Ovary (tissue), 3 donors: Measurements from ENCODE around the gene FANCC.

Experiments used
- EP300 ChIP-seq: sonication (generic); formaldehyde crosslinking; IDR thresholded peaks from one replicate; pipeline ENCODE4 v1.6.1; 2017; ENCODE audit warnings: antibody characterized with exemption
- POLR2A ChIP-seq: fragments of 450-650 bp; IDR thresholded peaks from one replicate; pipeline ENCODE4 v1.6.1; 2017; ENCODE audit warnings: antibody characterized with exemption, mild to moderate bottlenecking, moderate library complexity
- TF ChIP-seq, protein P1 (sequence below), 3 donors: fragments of 450-650 bp in 2 of 3; fragments of 200-600 bp in 1 of 3; IDR thresholded peaks; one replicate each; pipeline versions ENCODE4 v1.5.1 to v1.8.0; 2016 to 2022; ENCODE audit warnings: antibody characterized with exemption in 3 of 3, mild to moderate bottlenecking in 1 of 3
- donor health status: DM: no; HTN: no; CAD: no.

DNA sequence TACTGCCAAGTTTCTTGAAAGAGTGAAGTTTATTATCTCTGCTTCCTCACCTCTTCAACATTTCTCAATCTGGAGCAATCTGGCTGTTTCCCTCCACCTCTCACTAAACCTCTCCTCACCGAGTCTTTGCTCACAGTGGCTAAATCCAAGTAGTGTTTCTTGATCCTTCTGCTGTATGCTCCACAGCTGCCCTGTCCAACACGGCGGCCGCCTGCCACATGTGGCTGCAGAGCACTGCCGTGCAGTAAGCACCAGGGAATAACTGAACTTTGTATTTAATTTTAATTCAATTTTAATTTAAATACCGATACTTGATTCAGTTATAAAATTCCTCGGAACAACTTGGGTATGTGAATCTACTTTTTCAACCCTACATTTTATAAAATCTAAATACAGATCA, 80.2 kb downstream of the FANCC start:
- TF ChIP-seq, protein P1, sequence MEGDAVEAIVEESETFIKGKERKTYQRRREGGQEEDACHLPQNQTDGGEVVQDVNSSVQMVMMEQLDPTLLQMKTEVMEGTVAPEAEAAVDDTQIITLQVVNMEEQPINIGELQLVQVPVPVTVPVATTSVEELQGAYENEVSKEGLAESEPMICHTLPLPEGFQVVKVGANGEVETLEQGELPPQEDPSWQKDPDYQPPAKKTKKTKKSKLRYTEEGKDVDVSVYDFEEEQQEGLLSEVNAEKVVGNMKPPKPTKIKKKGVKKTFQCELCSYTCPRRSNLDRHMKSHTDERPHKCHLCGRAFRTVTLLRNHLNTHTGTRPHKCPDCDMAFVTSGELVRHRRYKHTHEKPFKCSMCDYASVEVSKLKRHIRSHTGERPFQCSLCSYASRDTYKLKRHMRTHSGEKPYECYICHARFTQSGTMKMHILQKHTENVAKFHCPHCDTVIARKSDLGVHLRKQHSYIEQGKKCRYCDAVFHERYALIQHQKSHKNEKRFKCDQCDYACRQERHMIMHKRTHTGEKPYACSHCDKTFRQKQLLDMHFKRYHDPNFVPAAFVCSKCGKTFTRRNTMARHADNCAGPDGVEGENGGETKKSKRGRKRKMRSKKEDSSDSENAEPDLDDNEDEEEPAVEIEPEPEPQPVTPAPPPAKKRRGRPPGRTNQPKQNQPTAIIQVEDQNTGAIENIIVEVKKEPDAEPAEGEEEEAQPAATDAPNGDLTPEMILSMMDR (IDR thresholded peaks at IDR 0.05) = no peak
- TF ChIP-seq POLR2A (no peak), EP300 (no peak)
